GM21528 (cell line): ENCODE results near the gene MTO1.
"Not testable (repeated sequence)": the region's sequence is repeated elsewhere in the genome, so short reads cannot be mapped to it uniquely, and the experiment has no call there.

Experiments
- ATAC-seq: cut with Tn5 transposase; IDR thresholded peaks from one replicate; pipeline ENCODE4 v1.9.1; 2021; ENCODE audit warnings: mild to moderate bottlenecking, moderate library complexity; ENCODE audit not compliant: unreplicated experiment, low FRiP score

Gene MTO1, protein sequence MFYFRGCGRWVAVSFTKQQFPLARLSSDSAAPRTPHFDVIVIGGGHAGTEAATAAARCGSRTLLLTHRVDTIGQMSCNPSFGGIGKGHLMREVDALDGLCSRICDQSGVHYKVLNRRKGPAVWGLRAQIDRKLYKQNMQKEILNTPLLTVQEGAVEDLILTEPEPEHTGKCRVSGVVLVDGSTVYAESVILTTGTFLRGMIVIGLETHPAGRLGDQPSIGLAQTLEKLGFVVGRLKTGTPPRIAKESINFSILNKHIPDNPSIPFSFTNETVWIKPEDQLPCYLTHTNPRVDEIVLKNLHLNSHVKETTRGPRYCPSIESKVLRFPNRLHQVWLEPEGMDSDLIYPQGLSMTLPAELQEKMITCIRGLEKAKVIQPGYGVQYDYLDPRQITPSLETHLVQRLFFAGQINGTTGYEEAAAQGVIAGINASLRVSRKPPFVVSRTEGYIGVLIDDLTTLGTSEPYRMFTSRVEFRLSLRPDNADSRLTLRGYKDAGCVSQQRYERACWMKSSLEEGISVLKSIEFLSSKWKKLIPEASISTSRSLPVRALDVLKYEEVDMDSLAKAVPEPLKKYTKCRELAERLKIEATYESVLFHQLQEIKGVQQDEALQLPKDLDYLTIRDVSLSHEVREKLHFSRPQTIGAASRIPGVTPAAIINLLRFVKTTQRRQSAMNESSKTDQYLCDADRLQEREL

DNA sequence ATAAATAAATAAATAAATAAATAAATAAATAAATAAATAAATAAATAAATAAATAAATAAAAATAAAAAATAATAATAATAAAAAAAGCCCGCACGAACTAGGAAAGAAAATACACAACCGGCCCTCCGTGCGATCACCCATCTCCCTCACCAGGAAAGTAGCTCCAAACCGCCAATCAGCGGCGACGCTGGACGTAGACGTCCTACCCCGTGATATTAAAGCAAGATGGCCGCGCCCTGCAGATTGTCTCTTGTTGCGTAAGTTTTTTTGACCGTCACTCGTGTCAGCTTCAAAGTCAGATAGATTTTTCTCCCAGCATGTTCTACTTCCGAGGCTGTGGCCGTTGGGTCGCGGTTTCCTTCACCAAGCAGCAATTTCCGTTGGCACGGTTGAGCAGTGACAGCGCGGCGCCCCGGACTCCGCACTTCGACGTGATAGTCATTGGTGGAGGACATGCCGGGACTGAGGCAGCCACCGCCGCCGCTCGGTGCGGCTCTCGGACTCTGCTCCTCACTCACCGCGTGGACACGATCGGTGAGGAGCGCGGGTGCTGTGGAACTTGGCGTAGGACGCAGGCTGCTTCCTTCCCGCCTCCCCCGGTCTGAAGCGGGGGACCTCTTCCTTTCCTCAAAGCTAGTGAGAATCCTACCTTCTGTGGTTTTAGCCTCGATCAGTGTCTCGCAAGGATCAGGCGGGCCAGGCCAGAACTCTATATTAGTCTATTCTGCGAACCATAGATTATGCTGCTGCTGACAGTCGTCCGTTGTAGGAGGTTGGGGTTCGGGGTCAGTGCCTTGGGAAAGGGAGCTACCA, at the start of gene MTO1:
TSS of gene MTO1 (plus strand) at position 201 of the 814 bp plus-strand sequence. CDS start at position 319, 118 bp downstream.
- ATAC-seq: peak; percentile 94

- ATAC-seq: no peak
Measured at GRCh38 chr6:73413102-73413501, 48.4 kb upstream of the MTO1 start.

GRCh38 chr6:73418081-73418741, 43.3 kb upstream of the MTO1 start:
- no peak for ATAC-seq

DNA sequence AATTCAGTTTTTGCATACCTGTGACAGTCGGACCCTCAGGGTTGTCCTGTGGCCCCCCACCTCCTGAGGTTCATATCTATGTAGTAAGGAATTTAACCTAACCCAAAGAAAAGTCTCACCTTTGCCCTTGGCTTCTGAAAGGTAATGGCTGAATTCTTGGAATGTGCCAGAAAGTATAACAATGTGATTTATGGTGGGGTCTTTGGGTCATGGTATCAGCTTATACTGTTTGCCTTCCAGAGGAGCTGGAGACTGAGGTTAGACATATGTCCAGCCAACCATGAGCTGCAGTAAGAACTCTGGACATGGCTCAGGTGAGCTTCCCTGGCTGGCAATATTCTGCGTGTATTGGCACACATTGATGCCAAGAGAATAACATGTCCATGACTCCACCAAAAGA, 40.0 kb upstream of the MTO1 start:
- ATAC-seq: no peak

- ATAC-seq: no peak
Measured at GRCh38 chr6:73435236-73435635, 26.3 kb upstream of the MTO1 start.

DNA sequence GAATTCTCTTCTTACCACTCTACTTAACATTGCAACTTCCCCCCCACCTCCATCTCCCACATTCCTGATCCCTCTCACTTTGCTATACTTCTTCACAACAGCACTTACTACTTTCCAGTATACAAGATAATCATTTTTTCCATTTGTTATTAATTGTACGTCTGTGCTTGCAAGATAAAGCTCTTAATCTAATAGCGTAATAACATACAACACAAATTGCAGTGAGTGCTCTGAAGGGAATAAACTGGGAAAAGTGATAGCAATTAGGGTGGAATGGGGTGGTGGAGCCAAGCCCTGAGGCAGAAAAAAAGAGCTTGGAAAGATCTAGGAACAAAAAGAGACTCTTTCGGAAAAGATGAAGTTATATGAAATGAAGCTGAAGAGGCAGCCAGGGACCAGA, 18.0 kb upstream of the MTO1 start:
- ATAC-seq: no peak

GRCh38 chr6:73451223-73452106, 10.1 kb upstream of the MTO1 start:
- ATAC-seq: peak; percentile 67

DNA sequence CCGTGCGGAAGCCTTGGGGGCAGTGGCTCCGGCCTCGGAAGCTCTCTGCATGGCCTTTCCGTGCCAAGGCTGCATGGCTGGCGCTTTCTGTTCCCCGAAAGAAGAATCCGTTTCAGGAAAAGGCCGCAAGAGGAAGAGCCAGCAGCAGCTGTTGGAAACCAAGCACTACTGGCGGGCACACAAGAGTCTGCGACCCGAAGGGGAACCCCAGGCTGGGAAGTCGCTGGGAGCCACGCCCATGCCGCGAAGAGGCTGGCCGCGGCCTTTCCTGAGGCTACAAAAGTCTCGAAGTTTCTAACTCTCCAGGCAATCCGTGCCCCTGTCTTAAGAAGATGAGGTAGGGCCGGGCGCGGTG, 9.5 kb upstream of the MTO1 start, which contains the start of gene CGAS:
TSS of gene CGAS (minus strand) at position 191 of the 355 bp plus-strand sequence. CDS start at position 75, 116 bp downstream.
- peak; percentile 71 for ATAC-seq

- ATAC-seq: no peak
Measured at GRCh38 chr6:73455865-73456629, 5.5 kb upstream of the MTO1 start.

GRCh38 chr6:73459474-73459873, 2.1 kb upstream of the MTO1 start:
- ATAC-seq: not testable (repeated sequence)

GRCh38 chr6:73460056-73460455, 1.5 kb upstream of the MTO1 start:
- ATAC-seq: no peak

DNA sequence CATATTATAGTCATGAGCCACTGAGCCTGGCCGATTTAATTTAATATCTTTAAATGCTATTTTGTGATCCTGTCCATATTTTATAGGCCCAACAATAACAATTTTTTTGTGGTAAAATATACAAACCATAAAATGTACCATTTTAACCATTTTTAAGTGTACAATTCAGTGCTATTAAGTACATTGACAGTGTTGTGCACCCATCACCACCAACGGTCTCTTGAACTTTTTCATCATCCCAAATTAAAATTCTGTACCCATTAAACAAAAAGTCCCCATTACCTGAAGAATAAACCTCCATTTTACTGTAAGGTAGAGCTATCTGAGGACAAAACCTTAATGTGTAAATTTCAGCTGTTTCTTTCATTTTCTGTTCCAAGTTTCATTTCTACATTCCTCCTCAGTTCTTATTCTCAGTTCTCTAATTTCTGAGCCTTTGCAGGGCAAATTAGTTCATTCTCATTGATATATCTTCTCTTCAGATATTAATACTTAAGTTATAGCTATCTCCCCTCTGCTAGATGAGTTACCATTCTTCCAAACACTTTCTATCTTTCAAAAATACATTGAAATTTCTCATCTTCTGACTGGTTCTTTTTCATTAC, 10.3 kb downstream of the MTO1 start:
- peak; percentile 89 for ATAC-seq

DNA sequence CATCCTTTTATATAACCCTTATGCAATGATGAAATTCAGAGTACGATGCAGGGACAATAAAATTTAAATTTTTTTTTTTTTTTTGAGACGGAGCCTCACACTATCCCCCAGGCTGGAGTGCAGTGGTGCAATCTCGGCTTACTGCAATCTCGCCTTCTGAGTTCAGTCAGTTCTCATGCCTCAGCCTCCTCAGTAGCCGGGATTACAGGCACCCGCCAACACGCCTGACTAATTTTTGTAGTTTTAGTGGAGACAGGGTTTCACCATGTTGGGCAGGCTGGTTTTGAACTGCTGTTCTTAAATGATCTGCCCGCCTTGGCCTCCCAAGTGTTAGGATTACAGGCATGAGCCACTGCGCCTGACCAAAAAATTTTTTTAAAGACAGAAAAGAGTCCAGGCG, 15.2 kb downstream of the MTO1 start:
- ATAC-seq: no peak

GRCh38 chr6:73477407-73477806, 15.9 kb downstream of the MTO1 start:
- ATAC-seq: no peak

GRCh38 chr6:73481969-73482368, 20.4 kb downstream of the MTO1 start:
- ATAC-seq: no peak

- ATAC-seq: no peak
Measured at GRCh38 chr6:73484438-73484837, 22.9 kb downstream of the MTO1 start.

- no peak for ATAC-seq
Measured at GRCh38 chr6:73487473-73487872, 25.9 kb downstream of the MTO1 start.

DNA sequence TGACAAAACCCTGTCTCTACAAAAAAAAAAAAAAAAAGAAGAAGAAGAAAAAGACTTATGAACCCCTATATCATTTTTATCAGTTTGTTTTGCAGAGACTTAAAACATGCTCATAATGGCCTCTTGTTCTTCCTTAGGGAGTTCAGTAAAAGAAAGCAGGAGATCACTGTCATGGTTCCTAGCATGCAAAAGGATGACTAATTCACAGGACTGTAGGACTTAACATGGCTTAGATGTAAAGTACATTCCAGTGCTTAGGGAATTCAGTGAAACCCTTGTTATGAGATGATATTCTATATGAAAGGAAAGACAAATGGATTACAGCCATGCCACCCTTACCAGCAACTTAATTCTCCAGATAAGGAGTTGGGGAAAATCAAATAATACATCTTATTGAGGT, 29.8 kb downstream of the MTO1 start:
- no peak for ATAC-seq
